ENCODE results near the gene EXOSC3. TPM values are rescaled to one million over a fixed set of nuclear protein-coding genes. Genes with fewer than 3 reads are reported as not detected.

Gene EXOSC3
- total RNA-seq = 27.3 and 43.3 TPM in 2 replicates

DNA sequence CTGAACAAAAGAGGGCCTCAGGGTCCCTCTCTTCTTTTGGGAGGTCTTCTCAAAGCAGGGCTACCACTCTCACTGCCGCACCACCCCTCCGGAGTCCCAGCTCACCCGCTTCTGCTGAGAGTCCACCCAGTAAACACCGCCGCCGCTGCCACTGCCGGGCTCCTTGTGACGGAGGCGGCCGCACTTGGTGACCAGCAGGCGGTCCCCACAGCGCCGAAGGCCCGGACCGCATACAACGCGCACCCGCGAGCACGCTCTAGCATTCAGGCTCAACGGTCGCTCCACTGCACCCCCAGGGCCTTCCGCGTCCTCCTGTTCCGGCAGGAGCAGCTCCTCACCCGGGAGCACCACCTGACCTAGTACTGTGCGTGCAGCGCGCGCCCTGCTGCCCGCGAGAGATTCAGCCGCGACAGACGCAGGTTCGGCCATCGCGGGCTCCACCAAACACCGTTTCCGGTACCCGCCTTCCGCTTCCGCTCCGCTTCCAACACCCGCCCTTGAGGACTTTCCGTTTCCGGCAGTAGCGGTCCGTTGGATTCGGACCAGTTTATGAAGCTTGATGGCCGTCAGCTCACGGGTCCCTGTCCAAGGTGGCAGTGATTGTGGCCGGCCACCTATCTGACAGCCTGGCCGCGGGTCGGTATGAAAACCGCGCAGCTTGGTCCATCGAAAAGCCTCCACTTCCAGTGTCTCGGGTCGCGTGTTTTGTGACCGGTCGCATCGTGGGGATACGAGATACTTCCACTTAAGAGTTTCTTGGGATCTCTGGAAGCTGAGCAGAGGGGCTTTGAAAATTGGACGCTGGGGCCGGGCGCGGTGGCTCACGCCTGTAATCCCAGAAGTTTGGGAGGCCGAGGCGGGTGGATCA is at the start of gene EXOSC3:
Gene EXOSC3 (minus strand): TSS at position 449 of the 868 bp plus-strand sequence. CDS start 20 bp downstream, at position 429.

DNA sequence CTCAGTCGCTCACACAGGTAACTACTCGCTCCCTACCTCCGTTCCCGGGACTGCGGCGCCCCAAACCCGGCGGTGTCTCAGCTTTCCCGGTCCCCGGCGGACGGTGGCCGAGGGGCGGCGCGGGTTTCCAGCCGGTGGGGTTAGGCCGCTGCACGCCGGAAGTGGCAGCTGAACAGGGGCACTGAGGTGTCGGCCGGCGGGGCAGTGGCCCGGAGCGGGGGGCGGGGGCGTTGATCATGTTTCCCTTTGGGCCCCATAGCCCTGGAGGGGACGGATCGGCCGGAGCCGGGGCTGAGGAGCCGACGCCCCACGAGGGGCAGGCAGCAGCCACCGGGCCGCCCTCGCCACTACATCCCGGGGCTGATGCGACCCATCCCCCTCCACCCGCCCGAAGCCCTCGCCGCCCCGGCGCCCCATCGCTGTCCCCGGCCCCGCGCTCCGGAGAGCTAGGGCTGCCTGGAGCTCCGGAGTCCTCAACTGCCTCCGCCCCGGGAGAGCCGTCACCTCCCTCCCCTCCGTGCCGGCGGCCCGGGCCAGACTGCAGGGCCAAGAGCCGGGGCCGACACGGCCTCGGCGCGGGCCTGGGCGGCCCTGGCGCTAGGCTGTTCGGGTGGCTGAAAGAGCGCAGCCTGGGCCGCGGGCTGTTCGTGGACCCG is 15.9 kb upstream of the EXOSC3 start, which contains the start of gene DCAF10:
Gene DCAF10 (plus strand): TSS at position 167 of the 656 bp plus-strand sequence. CDS start 70 bp downstream, at position 237.

DNA sequence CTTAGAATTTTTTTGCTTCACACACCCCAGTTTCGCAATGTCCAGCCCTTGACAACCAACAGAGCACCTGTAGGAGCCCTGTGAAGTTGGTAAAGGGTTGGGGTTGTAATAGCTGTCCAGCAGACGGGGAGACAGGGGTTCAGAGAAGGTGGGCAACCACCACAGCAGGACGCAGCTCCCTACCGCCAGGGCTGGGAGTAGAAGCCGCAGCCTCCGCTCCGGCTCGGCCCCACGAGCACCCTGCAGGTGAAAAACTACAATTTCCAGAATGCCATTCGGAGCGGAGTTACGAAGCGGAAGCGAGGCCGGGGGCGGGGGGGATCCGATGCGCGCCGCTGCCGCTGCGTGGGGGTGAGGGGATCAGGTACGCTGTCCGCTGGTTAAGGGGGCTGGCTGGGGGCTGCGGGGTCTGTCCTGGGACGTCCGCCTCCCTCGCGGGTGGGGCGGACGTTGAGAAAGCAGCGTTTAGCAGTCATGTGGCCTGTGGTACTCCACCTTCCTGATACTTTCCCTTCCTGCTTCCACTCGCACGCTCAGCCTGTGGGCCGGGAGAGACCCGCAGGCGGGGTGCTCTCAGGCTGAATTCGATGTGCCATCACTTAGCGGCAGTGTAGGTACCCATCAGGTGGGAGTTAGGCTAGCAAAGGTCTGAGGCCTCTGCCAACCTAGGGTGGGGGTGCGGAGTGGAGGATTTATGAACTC is 31.2 kb downstream of the EXOSC3 start, which contains the start of gene TRMT10B:
Gene TRMT10B (plus strand): TSS at position 317 of the 702 bp plus-strand sequence. CDS start 8,127 bp downstream, outside the sequence.

Other genes starting within 250 kb of the EXOSC3 start
- gene FBXO10, start 208.7 kb downstream of the EXOSC3 start, total RNA-seq = 9.3 and 11.5 TPM in 2 replicates
- 148 and 160 TPM in 2 replicates for gene TOMM5, start 192.5 kb downstream of the EXOSC3 start, total RNA-seq
- gene FRMPD1, start 134.1 kb downstream of the EXOSC3 start, total RNA-seq = not detected in 2 replicates
- gene TRMT10B, start 31.3 kb downstream of the EXOSC3 start, total RNA-seq = 4.1 and 4.6 TPM in 2 replicates
- 11.5 and 23.3 TPM in 2 replicates for gene DCAF10, start 15.7 kb upstream of the EXOSC3 start, total RNA-seq
- gene SLC25A51, start 119.1 kb upstream of the EXOSC3 start, total RNA-seq = 49.0 and 58.1 TPM in 2 replicates

Measured in bronchial smooth muscle cell (primary cell).